SK-N-MC (cell line): Measurements from ENCODE around the gene STPG1.

Experiments
- EZH2 ChIP-seq: fragments of 200-600 bp; sonication (generic); IDR thresholded peaks from one replicate; pipeline ENCODE4 v1.6.1; 2017; ENCODE audit warnings: antibody characterized with exemption
- FOXP2 ChIP-seq: optimal IDR thresholded peaks from 2 replicates; pipeline ENCODE3; 2011; ENCODE audit warnings: mild to moderate bottlenecking, moderate library complexity; ENCODE audit not compliant: insufficient read depth; ENCODE audit errors: extremely low read length, control extremely low read depth
- POLR2AphosphoS5 ChIP-seq: IDR thresholded peaks from 2 replicates; pipeline ENCODE4 v1.6.1; 2012; ENCODE audit warnings: mild to moderate bottlenecking, low read depth, low read length, borderline replicate concordance

- no peak for TF ChIP-seq EZH2
- no peak for TF ChIP-seq POLR2AphosphoS5
- TF ChIP-seq FOXP2 = no peak
Observed at GRCh38 chr1:24338447-24338846, 75.1 kb downstream of the STPG1 start.
